Ishikawa (cell line): ENCODE results near the gene KLHDC9.

ENCODE experiments used
- CEBPB ChIP-seq: IDR thresholded peaks from 2 replicates; pipeline ENCODE4 v1.6.1; 2012
- CREB1 ChIP-seq: IDR thresholded peaks from 2 replicates; pipeline ENCODE4 v1.6.1; 2012; ENCODE audit warnings: low read depth
- EGR1 ChIP-seq: IDR thresholded peaks from 2 replicates; pipeline ENCODE4 v1.6.1; 2012
- EP300 ChIP-seq: IDR thresholded peaks from 2 replicates; pipeline ENCODE4 v1.6.1; 2012; ENCODE audit warnings: borderline replicate concordance
- FOXM1 ChIP-seq: IDR thresholded peaks from 2 replicates; pipeline ENCODE4 v1.6.1; 2012; ENCODE audit warnings: low read depth, borderline replicate concordance
- NFIC ChIP-seq: IDR thresholded peaks from 2 replicates; pipeline ENCODE4 v1.6.1; 2012
- RAD21 ChIP-seq: IDR thresholded peaks from 2 replicates; pipeline ENCODE4 v1.6.1; 2012; ENCODE audit warnings: low read depth
- TAF1 ChIP-seq: IDR thresholded peaks from 2 replicates; pipeline ENCODE4 v1.6.1; 2012; ENCODE audit warnings: low read depth, mild to moderate bottlenecking
- TCF12 ChIP-seq: IDR thresholded peaks from 2 replicates; pipeline ENCODE4 v1.6.1; 2012; ENCODE audit warnings: low read depth
- TEAD4 ChIP-seq: IDR thresholded peaks from 2 replicates; pipeline ENCODE4 v1.6.1; 2012
- YY1 ChIP-seq: IDR thresholded peaks from 2 replicates; pipeline ENCODE4 v1.6.1; 2012; ENCODE audit warnings: low read depth
- ZBTB7A ChIP-seq: IDR thresholded peaks from 2 replicates; pipeline ENCODE4 v1.6.1; 2012; ENCODE audit warnings: low read depth
- TF ChIP-seq, protein P1 (sequence below): IDR thresholded peaks from 2 replicates; pipeline ENCODE4 v1.6.1; 2012; ENCODE audit warnings: low read depth, mild to moderate bottlenecking
- TF ChIP-seq, protein P2 (sequence below): IDR thresholded peaks from 2 replicates; pipeline ENCODE4 v1.6.1; 2012
- TF ChIP-seq, protein P3 (sequence below): IDR thresholded peaks from 2 replicates; pipeline ENCODE4 v1.6.1; 2012

Gene KLHDC9

DNA sequence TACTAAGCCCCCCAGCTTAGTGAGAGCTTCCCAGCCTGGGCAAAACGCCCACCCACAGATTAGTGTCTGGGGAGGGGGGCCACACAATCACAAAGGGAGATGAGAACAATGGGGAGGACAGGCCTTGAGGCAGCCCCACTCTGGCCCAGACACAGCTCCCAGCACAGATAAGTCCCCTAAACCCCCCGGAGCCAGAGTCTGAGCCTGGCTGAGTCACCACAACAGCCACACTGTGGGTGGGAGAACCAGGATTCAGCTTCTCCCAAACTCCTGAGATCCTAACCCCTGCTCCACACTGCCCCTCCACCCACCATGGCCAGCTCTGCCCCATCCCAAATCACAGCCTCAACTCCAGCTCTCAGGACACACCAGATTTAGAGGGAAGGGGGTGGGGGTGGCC is 13.0 kb upstream of the KLHDC9 start:
- TF ChIP-seq, protein P1, sequence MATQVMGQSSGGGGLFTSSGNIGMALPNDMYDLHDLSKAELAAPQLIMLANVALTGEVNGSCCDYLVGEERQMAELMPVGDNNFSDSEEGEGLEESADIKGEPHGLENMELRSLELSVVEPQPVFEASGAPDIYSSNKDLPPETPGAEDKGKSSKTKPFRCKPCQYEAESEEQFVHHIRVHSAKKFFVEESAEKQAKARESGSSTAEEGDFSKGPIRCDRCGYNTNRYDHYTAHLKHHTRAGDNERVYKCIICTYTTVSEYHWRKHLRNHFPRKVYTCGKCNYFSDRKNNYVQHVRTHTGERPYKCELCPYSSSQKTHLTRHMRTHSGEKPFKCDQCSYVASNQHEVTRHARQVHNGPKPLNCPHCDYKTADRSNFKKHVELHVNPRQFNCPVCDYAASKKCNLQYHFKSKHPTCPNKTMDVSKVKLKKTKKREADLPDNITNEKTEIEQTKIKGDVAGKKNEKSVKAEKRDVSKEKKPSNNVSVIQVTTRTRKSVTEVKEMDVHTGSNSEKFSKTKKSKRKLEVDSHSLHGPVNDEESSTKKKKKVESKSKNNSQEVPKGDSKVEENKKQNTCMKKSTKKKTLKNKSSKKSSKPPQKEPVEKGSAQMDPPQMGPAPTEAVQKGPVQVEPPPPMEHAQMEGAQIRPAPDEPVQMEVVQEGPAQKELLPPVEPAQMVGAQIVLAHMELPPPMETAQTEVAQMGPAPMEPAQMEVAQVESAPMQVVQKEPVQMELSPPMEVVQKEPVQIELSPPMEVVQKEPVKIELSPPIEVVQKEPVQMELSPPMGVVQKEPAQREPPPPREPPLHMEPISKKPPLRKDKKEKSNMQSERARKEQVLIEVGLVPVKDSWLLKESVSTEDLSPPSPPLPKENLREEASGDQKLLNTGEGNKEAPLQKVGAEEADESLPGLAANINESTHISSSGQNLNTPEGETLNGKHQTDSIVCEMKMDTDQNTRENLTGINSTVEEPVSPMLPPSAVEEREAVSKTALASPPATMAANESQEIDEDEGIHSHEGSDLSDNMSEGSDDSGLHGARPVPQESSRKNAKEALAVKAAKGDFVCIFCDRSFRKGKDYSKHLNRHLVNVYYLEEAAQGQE, result no peak
- TF ChIP-seq NFIC, result no peak
- no peak for TF ChIP-seq CEBPB
- no peak for TF ChIP-seq ZBTB7A
- no peak for TF ChIP-seq RAD21
- no peak for TF ChIP-seq YY1
- TF ChIP-seq EP300, result no peak
- no peak for TF ChIP-seq FOXM1
- TF ChIP-seq, protein P2, sequence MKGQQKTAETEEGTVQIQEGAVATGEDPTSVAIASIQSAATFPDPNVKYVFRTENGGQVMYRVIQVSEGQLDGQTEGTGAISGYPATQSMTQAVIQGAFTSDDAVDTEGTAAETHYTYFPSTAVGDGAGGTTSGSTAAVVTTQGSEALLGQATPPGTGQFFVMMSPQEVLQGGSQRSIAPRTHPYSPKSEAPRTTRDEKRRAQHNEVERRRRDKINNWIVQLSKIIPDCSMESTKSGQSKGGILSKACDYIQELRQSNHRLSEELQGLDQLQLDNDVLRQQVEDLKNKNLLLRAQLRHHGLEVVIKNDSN, result no peak
- TF ChIP-seq CREB1, result no peak
- no peak for TF ChIP-seq TCF12
- TF ChIP-seq, protein P3, sequence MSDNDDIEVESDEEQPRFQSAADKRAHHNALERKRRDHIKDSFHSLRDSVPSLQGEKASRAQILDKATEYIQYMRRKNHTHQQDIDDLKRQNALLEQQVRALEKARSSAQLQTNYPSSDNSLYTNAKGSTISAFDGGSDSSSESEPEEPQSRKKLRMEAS, result no peak
- TF ChIP-seq EGR1, result no peak
- no peak for TF ChIP-seq TEAD4
- no peak for TF ChIP-seq TAF1

DNA sequence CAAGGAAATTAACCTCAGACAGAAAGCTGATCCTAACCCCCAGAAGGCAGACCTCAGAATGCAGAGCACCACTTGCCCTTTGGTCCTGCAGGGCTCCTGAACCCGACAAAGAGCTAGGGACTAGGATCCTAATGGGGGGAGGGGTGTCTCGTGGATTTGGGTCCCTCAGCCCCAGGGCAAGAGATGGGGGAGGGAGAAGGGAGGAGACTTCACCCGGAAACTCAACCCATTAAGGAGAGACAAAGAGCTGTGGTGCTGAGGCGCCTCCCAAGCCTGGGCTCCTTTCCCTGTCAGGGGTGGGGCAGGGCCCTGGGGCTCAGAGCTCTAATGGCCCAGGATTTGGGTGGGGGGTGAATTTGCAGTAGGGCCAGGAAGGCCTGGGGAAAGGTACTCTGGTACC is 11.7 kb upstream of the KLHDC9 start:
- TF ChIP-seq TEAD4, result no peak
- no peak for TF ChIP-seq EGR1
- TF ChIP-seq, protein P3, result no peak
- TF ChIP-seq RAD21, result no peak
- TF ChIP-seq EP300, result no peak
- no peak for TF ChIP-seq TCF12
- TF ChIP-seq NFIC, result no peak
- TF ChIP-seq, protein P2, result no peak
- TF ChIP-seq, protein P1, result no peak
- no peak for TF ChIP-seq CREB1
- no peak for TF ChIP-seq FOXM1
- TF ChIP-seq YY1, result no peak
- TF ChIP-seq TAF1, result no peak
- TF ChIP-seq CEBPB, result no peak
- no peak for TF ChIP-seq ZBTB7A

DNA sequence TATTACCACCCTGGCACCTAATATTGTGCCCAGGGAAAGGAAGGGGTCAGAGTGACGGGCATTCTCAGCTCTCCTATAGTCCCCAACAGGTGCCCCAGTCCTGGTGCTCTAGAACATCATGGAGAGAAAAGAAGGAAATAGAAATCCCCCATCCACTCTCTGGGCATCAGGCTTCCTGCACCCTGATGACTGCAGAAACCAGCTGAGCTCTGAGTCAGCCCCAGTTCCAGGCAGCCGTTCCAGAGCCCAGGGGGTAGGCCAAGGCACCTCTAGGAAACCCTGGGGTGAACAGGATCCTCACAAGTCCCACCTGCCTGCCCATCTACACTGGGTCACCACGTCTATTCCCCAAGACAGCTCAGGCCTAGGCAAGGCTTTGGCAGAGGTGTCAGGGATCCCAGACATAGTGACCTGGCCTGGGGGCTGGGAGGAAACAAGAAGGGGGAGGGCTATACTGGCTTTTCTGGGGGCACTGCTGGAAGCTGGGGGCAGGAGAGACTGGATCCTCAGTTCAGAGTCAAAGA is 9.5 kb upstream of the KLHDC9 start:
- TF ChIP-seq RAD21 (no peak), EP300 (no peak), FOXM1 (no peak), EGR1 (no peak), TEAD4 (no peak), TCF12 (no peak), CREB1 (no peak), ZBTB7A (no peak), CEBPB (no peak), NFIC (no peak), YY1 (no peak), TAF1 (no peak)
- TF ChIP-seq, protein P2, result no peak
- TF ChIP-seq, protein P1, result no peak
- TF ChIP-seq, protein P3, result no peak
